H1 (cell line): ENCODE measurements around the gene CAPZB. TPM values are rescaled to one million over a fixed set of nuclear protein-coding genes. Genes with fewer than 3 reads are reported as not detected.

Experiments
- EGR1 ChIP-seq: IDR thresholded peaks from 2 replicates; pipeline ENCODE4 v1.6.1; 2011; ENCODE audit warnings: low read depth, low read length, borderline replicate concordance
- HDAC6 ChIP-seq: IDR thresholded peaks from one replicate; pipeline ENCODE4 v1.7.1; 2012; ENCODE audit warnings: low read depth, mild to moderate bottlenecking, inconsistent platforms, low read length, moderate library complexity
- PHF8 ChIP-seq: fragments of 200-600 bp; sonication (generic); conservative IDR thresholded peaks from 2 replicates; pipeline ENCODE4 v1.7.1; 2012; ENCODE audit warnings: low read depth, mild to moderate bottlenecking, inconsistent platforms, low read length, moderate library complexity
- POLR2A ChIP-seq, 2 experiments: IDR thresholded peaks; 1 replicate in 1 of 2; 2 replicates in 1 of 2; pipeline ENCODE4 v1.6.1; 2011; ENCODE audit warnings: low read depth in 2 of 2, low read length in 2 of 2, mild to moderate bottlenecking in 2 of 2; ENCODE audit errors: control extremely low read depth in 1 of 2
- SIRT6 ChIP-seq: IDR thresholded peaks from one replicate; pipeline ENCODE4 v1.7.1; 2012; ENCODE audit warnings: low read length, inconsistent platforms
- polyA plus RNA-seq, 7 experiments: library from polyadenylated mRNA; depleted of rRNA in 3 of 7; stranded (reverse) in 5 of 7; unstranded in 2 of 7; fragments of >200 nt in 5 of 7; fragments of 200-250 nt in 2 of 7; gene quantifications; 1 replicate in 5 of 7; 2 replicates in 1 of 7; 4 replicates in 1 of 7; pipeline versions ENCODE4 v1.2.1 to v1.2.3, GENCODE V29; 2011 to 2013; ENCODE audit warnings: missing spikeins in 2 of 7, mixed read lengths in 2 of 7
- total RNA-seq: library from RNA; stranded (reverse); fragmentation: NEBNext Ultra II Directional; extraction: Animal tissue kit (Norgen Biotek cat#: 25700); gene quantifications from 2 replicates; pipeline ENCODE4 v1.2.1, GENCODE V29; 2021
- TF ChIP-seq, protein P1 (sequence below): IDR thresholded peaks from 2 replicates; pipeline ENCODE4 v1.6.1; 2012; ENCODE audit warnings: inconsistent platforms
- TF ChIP-seq, protein P2 (sequence below): IDR thresholded peaks from 2 replicates; pipeline ENCODE4 v1.6.1; 2011; ENCODE audit warnings: low read depth, mild to moderate bottlenecking, low read length; ENCODE audit not compliant: insufficient read depth

CAPZB gene
- total and polyA plus RNA-seq, 2 of the 8 experiments (the other 6 are each of a cell fraction or from before 2014, with no cell fraction given), result 162 to 371 TPM

DNA sequence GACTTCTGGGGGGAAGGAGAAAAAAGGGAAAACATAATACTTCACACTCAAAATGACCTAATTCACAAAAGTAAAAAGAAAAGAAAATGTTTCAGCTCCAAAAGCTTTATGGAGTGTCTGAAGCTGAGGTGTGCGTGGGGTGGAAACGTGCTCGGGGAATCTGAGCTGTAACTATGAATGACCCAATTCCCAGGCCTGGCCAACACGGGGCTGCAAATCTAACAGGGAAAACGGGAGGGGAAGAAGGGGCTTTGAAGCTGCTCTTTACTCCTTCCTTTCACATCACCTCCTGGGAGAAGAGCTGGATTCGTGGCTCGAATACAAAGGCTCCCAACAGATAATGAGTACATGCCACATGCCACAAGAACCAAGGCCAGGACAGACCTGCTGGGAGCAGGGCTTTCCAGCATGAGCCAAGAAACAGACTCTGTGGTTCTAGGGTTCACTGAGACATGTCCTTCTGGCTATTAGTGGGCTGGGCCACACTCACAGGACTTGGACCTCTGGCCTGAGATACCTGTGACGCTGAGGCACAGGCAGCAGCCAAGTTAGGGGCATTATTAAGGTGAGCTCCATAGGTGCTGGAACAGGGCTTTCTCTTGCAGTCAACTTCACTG, 121.7 kb downstream of the CAPZB start (continued):
- TF ChIP-seq, protein P1, sequence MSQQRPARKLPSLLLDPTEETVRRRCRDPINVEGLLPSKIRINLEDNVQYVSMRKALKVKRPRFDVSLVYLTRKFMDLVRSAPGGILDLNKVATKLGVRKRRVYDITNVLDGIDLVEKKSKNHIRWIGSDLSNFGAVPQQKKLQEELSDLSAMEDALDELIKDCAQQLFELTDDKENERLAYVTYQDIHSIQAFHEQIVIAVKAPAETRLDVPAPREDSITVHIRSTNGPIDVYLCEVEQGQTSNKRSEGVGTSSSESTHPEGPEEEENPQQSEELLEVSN, result no peak
- no peak for TF ChIP-seq PHF8
- no peak for TF ChIP-seq SIRT6
- no peak for TF ChIP-seq EGR1
- TF ChIP-seq POLR2A (IDR thresholded peaks at IDR 0.05; ENCODE audit: control extremely low read depth in 1 of 2, low read depth in 2 of 2, low read length in 2 of 2), result no peak
- TF ChIP-seq HDAC6, result no peak
- TF ChIP-seq, protein P2, sequence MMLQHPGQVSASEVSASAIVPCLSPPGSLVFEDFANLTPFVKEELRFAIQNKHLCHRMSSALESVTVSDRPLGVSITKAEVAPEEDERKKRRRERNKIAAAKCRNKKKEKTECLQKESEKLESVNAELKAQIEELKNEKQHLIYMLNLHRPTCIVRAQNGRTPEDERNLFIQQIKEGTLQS, result no peak
